Activated T-cell treated with anti-CD3 and anti-CD28 coated beads, Interleukin-2, amount 50 U/mL, for 72 hours (primary cell): Measurements from ENCODE around the gene PDCL2. TPM values are rescaled to one million over a fixed set of nuclear protein-coding genes. Genes with fewer than 3 reads are reported as not detected.
"Not testable (repeated sequence)": the region's sequence is repeated elsewhere in the genome, so short reads cannot be mapped to it uniquely, and the experiment has no call there.

Experiments
- ATAC-seq, 2 donors: fragments of 150-1000 bp; cut with Tn5 transposase; replicated peaks in 1 of 2; 2 replicates each; pipeline ENCODE4 v1.10.0; 2021; ENCODE audit warnings: moderate library complexity in 2 of 2, mild to moderate bottlenecking in 1 of 2
- DNase-seq, 2 donors: peaks; one replicate each; pipeline ENCODE4 v3.0.0; 2021 to 2022; ENCODE audit warnings: mixed read lengths in 1 of 2
- H3K27ac Mint-ChIP-seq: one replicate; pipeline ENCODE4 v1.8.0; 2022; ENCODE audit warnings: mild to moderate bottlenecking, moderate library complexity, mixed read lengths
- H3K27me3 Mint-ChIP-seq: one replicate; pipeline ENCODE4 v1.8.0; 2022; ENCODE audit warnings: low read depth, mixed read lengths
- H3K36me3 Mint-ChIP-seq, 2 donors: one replicate each; pipeline ENCODE4 v1.8.0; 2022; ENCODE audit warnings: mixed read lengths in 2 of 2, mild to moderate bottlenecking in 1 of 2; ENCODE audit not compliant: insufficient read depth in 2 of 2
- H3K4me1 Mint-ChIP-seq: one replicate; pipeline ENCODE4 v1.8.0; 2022; ENCODE audit warnings: low read depth, mixed read lengths
- H3K4me3 Mint-ChIP-seq, 2 donors: one replicate each; pipeline ENCODE4 v1.8.0; 2022; ENCODE audit warnings: mild to moderate bottlenecking in 2 of 2, mixed read lengths in 2 of 2, moderate library complexity in 2 of 2
- H3K9me3 Mint-ChIP-seq, 2 donors: one replicate each; pipeline ENCODE4 v1.8.0; 2022; ENCODE audit warnings: mixed read lengths in 2 of 2
- total RNA-seq, 2 donors: library from RNA; stranded (reverse); gene quantifications; one replicate each; pipeline ENCODE4 v1.2.3, GENCODE V29; 2022

Gene PDCL2
- total RNA-seq, 2 donors from 2014 or later = not detected

DNA sequence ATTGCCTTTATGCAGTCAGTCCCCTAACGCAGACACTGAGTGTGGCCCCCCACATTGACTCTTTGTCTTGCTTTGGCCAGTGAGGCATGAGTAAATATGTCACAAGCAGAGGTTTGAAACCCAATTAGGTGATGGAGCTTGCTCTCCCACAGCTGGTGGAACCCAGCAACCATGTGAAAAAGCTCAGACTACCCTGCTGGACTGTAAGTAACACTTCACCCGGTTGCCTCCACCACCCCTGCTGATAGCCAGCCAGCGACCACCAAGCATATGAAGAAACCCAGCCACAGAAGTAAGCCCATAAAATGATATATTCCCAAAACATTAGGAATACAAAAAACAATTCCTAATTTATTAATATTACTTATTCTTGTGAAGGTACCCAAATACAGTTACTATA is 21.6 kb upstream of the PDCL2 start:
- Mint-ChIP-seq H3K9me3 (no peaks in the 10 kb centered on the region), H3K4me3 (no peak overlapping the region), H3K4me1 (no peaks in the 10 kb centered on the region), H3K27me3 (peaks cover 17% of the 10 kb centered on the region), H3K27ac (no peak overlapping the region), H3K36me3 (peaks cover 0 to 1% of the 10 kb centered on the region in 2 donors)
- ATAC-seq (no peak), DNase-seq (no peak)

DNA sequence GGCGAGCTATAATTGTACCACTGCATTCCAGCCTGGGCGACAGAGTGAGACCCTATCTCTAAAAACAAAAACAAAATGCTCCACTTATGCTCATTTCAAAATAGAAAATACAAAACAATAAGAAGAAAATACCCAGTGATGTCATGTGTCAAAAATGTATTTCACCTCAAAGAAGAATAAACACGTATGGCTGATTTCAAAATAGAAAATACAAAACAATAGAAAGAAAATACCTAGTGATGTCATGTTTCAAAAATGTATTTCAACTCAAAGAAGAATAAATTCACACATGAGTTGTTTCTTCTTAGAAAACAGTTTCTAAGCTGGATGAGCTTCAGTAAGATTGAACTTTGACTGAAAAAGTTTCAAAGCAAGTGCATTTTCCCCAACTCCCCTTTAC is 20.3 kb upstream of the PDCL2 start:
- DNase-seq = no peak
- Mint-ChIP-seq H3K4me1 (no peaks in the 10 kb centered on the region), H3K9me3 (no peaks in the 10 kb centered on the region), H3K27ac (no peak overlapping the region), H3K27me3 (peaks cover 8% of the 10 kb centered on the region), H3K36me3 (no peaks in the 10 kb centered on the region), H3K4me3 (no peak overlapping the region)
- no peak for ATAC-seq

DNA sequence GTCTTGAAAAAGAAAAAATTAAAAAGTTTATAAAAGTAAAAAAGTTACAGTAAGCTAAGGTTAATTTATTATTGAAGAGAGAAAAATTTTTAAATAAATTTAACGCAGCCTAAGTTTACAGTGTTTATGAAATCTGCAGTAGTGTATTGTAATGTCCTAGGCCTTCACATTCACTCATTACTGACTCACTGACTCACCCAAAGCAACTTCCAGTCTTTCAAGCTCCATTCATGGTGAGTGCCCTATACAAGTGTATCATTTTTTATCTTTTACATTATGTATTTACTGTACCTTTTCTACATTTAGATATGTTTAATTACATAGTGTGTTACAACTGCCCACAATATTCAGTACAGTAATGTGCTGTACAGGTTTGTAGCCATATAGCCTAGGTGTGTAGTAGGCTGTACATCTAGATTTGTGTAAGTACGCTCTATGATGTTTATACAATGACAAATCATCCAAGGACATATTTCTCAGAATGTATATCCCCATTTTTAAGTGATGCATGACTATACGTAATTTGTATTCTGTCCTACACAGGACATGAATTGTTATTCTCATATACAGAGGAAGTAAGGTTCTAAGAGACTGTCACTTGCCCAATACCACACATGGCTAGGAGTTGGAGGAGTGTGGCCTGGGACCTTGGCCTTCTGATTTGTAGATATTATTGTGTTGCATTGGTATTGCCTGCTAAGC is 19.5 kb upstream of the PDCL2 start:
- ATAC-seq = no peak
- Mint-ChIP-seq H3K4me3 (no peak overlapping the region), H3K27me3 (peaks cover under 1% of the 10 kb centered on the region), H3K27ac (no peak overlapping the region), H3K36me3 (no peaks in the 10 kb centered on the region), H3K9me3 (no peaks in the 10 kb centered on the region), H3K4me1 (no peaks in the 10 kb centered on the region)
- no peak for DNase-seq

DNA sequence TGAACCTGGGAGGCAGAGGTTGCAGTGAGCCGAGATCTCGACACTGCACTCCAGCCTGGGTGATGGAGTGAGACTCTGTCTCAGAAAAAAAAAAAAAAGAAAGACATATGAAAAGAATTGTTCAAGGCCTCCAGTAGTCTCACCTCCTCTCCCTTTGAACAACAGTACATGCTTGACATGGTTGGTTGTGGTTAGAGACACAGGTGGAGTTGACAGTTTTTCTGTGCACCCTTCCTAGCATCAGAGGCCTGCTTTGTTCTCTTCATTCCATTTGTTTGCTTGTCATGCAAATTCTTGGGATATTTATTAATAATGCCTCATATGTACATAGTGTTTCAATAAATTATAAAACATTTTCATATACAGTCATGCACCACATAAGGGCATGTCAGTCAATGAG is 18.3 kb upstream of the PDCL2 start:
- Mint-ChIP-seq H3K36me3 (no peaks in the 10 kb centered on the region), H3K27me3 (peaks cover 2% of the 10 kb centered on the region), H3K4me3 (no peak overlapping the region), H3K27ac (no peak overlapping the region), H3K9me3 (no peaks in the 10 kb centered on the region), H3K4me1 (no peaks in the 10 kb centered on the region)
- DNase-seq (no peak), ATAC-seq (no peak)

DNA sequence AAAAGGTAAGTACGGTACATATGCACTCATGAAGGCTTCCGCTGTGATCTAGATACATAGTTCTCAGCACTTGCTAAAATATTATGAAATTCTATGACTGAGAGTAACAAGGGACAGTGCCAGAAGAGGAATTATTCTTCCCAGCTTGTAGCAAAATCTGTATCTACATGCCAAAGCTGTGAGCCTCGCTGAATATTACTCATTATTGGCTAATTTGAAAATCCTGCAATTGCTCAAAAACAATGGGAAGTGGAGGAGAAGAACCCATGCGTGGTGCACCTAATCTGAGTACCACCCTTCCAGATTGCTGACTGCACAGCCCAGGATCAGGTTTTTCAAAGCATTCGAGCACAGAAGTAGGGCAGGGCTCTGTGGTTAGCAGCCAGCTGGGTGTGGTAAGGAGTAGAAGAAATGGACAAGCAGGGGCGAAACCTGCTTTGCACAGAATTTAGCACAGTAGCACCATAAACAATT is 17.4 kb upstream of the PDCL2 start:
- ATAC-seq = no peak
- Mint-ChIP-seq H3K9me3 (no peaks in the 10 kb centered on the region), H3K27ac (no peak overlapping the region), H3K4me3 (peak overlapping the region in 1 of 2 donors; percentile 41), H3K27me3 (peaks cover 9% of the 10 kb centered on the region), H3K36me3 (no peaks in the 10 kb centered on the region), H3K4me1 (no peaks in the 10 kb centered on the region)
- DNase-seq = no peak

DNA sequence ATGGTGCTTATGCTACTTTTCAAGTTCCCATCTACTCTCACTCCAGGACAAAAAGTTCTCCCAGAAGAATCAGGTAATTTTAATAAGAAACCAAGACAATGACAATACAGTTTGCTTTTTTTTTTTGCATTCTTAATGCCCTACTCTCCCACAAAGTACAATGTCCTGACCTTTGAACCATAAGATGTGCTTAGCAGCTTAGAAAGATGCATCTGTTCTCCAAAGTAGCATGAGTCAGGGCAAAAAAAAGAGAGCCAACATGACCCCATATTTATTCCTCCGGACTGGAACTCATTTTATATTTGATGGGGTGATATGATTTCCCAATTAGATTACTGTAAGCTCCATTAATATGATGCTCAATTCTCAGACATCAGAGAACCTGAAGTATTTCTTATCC is 16.5 kb upstream of the PDCL2 start:
- Mint-ChIP-seq H3K27ac (no peak overlapping the region), H3K4me3 (no peak overlapping the region), H3K9me3 (no peaks in the 10 kb centered on the region), H3K36me3 (no peaks in the 10 kb centered on the region), H3K4me1 (no peaks in the 10 kb centered on the region), H3K27me3 (peaks cover 9% of the 10 kb centered on the region)
- DNase-seq (no peak), ATAC-seq (no peak)

DNA sequence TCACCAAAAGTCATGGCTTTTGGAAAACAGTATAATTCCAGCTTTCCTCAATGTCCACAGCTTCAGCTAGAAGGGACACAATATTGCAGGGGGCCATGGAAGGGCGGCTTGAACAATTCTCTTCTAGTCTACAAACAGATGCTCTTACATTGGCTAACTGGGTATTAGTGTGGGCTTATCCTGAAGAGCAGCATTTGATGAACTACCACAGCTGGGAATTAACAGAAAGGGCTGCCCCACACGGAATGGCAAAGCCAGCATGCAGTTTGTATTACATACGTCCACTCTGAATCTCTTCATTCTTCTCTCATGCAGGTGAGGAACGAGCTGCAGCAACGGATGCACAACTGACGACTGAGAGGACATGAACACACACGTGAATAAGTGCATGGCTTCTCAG is 13.0 kb upstream of the PDCL2 start:
- Mint-ChIP-seq H3K4me3 (no peak overlapping the region), H3K4me1 (no peaks in the 10 kb centered on the region), H3K9me3 (no peaks in the 10 kb centered on the region), H3K27ac (no peak overlapping the region), H3K36me3 (no peaks in the 10 kb centered on the region), H3K27me3 (peaks cover 11% of the 10 kb centered on the region)
- DNase-seq = no peak
- ATAC-seq = no peak

DNA sequence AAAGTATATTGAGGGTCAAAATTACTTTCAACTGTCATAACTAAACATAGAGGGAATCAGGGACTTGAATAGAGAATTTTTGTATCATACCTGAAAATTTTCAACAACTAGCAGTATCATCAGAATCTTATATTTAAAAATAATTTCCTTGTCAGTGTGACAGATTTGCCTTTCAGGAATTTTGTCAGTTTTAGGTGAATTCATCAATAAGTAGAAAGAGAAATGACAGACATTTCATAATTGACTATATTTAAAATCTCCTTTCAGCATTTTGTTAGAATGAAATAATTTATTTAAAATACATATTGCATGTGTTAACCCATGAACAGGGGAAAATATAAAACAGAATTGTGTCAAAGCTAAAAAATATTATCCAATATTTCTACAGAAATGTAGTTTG is 8.6 kb upstream of the PDCL2 start:
- no peak overlapping the region for H3K4me3 Mint-ChIP-seq
- H3K9me3 Mint-ChIP-seq = no peaks in the 10 kb centered on the region
- no peaks in the 10 kb centered on the region for H3K36me3 Mint-ChIP-seq
- DNase-seq (no peak), ATAC-seq (no peak)
- H3K27me3 Mint-ChIP-seq = peaks cover 13% of the 10 kb centered on the region
- H3K4me1 Mint-ChIP-seq = no peaks in the 10 kb centered on the region
- no peak overlapping the region for H3K27ac Mint-ChIP-seq

DNA sequence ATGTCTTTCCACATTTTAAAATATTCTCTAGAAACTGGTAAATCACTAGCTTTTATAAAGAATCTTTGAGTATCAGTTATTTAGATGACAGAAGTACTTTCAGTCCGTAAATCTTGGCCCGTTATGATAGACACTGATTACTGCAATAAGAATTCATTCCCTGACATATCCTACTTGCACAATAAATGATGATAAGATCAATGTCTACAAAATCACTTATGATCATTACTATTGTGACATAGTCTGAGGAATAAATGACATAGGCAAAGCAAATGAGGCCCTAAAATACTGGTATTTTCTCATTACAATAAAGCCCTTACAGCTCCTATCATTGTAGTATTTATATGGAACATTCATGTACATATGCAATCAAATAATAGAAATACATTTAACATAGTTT is 6.6 kb upstream of the PDCL2 start:
- Mint-ChIP-seq H3K4me3 (no peak overlapping the region), H3K4me1 (no peaks in the 10 kb centered on the region), H3K27me3 (peaks cover 5% of the 10 kb centered on the region), H3K36me3 (no peaks in the 10 kb centered on the region), H3K9me3 (no peaks in the 10 kb centered on the region), H3K27ac (no peak overlapping the region)
- no peak for DNase-seq
- ATAC-seq = no peak

DNA sequence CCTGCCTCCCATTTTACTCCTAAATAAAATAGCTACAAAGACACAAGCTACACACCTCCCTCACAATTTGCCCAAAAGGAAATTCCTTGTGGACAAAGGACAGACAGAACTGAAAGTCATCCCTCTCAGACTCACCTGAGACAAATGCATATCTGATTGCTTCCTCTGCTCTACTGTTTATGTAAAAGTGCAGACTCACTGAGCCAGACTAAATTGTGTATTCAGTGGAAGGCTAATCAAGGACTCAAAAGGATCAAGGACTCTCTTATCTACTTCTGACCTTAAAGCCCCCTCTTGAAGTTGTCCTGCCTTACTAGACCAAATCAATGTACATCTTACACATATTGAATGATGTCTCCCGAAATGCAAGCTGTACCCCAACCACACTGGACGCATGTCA is 3.9 kb downstream of the PDCL2 start:
- Mint-ChIP-seq H3K27me3 (no peaks in the 10 kb centered on the region), H3K9me3 (peaks cover 0 to 6% of the 10 kb centered on the region in 2 donors), H3K36me3 (peaks cover 0 to 4% of the 10 kb centered on the region in 2 donors), H3K4me1 (no peaks in the 10 kb centered on the region), H3K4me3 (no peak overlapping the region), H3K27ac (no peak overlapping the region)
- no peak for ATAC-seq
- DNase-seq = no peak

DNA sequence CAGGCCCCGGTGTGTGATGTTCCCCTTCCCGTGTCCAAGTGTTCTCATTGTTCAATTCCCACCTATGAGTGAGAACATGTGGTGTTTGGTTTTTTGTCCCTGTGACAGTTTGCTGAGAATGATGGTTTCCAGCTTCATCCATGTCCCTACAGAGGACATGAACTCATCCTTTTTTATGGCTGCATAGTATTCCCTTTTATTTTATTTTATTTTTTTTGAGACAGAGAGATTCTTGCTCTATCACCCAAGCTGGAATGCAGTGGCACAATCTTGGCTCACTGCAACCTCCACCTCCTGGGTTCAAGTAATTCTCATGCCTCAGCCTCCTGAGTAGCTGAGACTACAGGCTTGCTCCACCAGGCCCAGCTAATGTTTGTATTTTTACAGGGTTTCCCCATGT is 9.3 kb downstream of the PDCL2 start:
- not testable (repeated sequence) for H3K4me1 Mint-ChIP-seq, H3K4me3 Mint-ChIP-seq, DNase-seq, H3K27ac Mint-ChIP-seq, ATAC-seq, H3K36me3 Mint-ChIP-seq, H3K27me3 Mint-ChIP-seq, H3K9me3 Mint-ChIP-seq

DNA sequence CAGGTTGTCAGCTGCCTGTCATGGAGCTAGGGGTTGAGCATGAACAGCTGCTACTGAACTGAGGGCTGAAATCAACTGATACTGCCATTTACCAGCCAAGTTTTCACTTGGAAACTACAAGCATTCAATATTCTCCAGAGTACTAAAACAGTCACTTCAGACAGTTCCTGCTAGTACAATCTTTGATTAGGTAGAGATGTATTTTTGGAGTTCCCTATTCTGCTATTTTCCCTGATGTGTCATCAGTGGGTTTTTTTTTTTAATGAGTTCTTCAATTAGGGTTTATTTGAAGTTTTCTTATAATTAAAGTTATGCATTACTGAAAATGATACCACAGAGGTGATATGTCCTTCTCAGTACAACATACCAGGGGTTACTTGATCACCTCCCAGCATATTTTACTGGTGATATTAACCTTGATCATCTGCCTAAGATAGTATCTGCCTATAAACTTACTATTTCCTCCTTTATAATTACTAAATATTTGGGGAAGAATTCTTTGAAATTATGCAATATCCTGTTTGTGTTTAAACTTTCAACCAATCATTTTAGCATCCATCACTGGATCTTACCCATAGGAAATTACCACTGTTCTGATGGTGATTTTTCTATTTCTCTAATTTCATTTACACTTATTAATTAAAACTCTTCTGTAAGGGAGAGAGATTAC is 13.6 kb downstream of the PDCL2 start:
- Mint-ChIP-seq H3K27me3 (peaks cover 6% of the 10 kb centered on the region), H3K27ac (no peak overlapping the region), H3K4me3 (no peak overlapping the region), H3K9me3 (peaks cover 8 to 9% of the 10 kb centered on the region in 2 donors), H3K4me1 (peaks cover 8% of the 10 kb centered on the region), H3K36me3 (peaks cover 7 to 12% of the 10 kb centered on the region in 2 donors)
- ATAC-seq (no peak), DNase-seq (no peak)

DNA sequence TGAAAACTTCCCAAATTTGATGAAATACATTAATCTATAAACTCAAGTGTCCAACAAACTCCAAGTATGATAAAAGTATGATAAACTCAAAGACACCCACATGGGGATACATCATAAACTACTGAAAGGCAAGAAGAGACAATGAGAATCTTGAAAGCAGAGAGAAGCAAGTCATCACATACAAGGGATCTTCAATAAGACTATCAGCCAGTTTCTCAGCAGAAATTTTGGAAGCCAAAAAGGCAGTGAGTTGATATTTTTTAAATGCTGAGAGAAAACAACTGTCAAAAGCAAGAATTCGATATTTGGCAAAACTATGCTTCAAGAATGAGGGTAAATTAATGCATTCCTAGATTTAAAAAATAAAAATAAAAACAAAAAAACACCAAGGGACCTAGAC is 16.5 kb downstream of the PDCL2 start:
- DNase-seq = no peak

DNA sequence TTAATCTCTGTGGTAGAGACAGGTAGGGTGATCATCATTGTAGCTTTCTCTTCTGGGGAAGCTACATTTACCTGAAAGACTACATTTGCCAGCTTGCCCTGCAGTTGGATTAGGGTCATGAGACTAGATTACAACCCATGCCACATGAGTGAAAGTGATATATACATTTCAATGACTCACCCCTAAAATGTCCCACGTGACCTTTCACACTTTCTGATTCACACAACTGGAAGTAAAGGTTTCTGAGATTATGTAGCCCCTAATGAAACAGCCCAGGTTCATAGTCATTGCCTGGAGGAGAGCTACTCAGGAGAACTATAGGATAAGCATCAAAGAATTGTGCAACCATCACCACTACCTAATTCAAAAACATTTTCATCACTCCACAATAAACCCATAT is 17.8 kb downstream of the PDCL2 start:
- ATAC-seq (peak; percentile 67 to 90), DNase-seq (peak in 1 of 2 donors; percentile 12)
- Mint-ChIP-seq H3K4me3 (no peak overlapping the region), H3K36me3 (peaks cover 7% of the 10 kb centered on the region in 2 donors), H3K4me1 (peaks cover 14% of the 10 kb centered on the region), H3K9me3 (peaks cover 3 to 7% of the 10 kb centered on the region in 2 donors), H3K27ac (no peak overlapping the region), H3K27me3 (no peaks in the 10 kb centered on the region)

More for the DNA sequence above, 16.5 kb downstream of the PDCL2 start:
- ATAC-seq = no peak
- Mint-ChIP-seq H3K4me3 (no peak overlapping the region), H3K4me1 (peaks cover 14% of the 10 kb centered on the region), H3K27me3 (no peaks in the 10 kb centered on the region), H3K9me3 (peaks cover 3 to 7% of the 10 kb centered on the region in 2 donors), H3K27ac (no peak overlapping the region), H3K36me3 (peaks cover 7% of the 10 kb centered on the region in 2 donors)
